HG02943 (cell line): ENCODE results near the gene SMARCA5.
A peak's percentile ranks its signal among the peaks of the same experiment; 100 is the strongest.

Experiments
- ATAC-seq: cut with Tn5 transposase; IDR thresholded peaks from one replicate; pipeline ENCODE4 v1.9.1; 2021; ENCODE audit warnings: mild to moderate bottlenecking, low read depth, moderate library complexity; ENCODE audit not compliant: unreplicated experiment

Gene SMARCA5

GRCh38 chr4:143531788-143532491 lies 18.4 kb downstream of the SMARCA5 start:
- no peak for ATAC-seq

- no peak for ATAC-seq
Observed at GRCh38 chr4:143538979-143539669, 25.6 kb downstream of the SMARCA5 start.

- ATAC-seq = no peak
Observed at GRCh38 chr4:143539670-143540023, 26.1 kb downstream of the SMARCA5 start.

- no peak for ATAC-seq
Observed at GRCh38 chr4:143549928-143550327, 36.4 kb downstream of the SMARCA5 start.

- peak; percentile 35 for ATAC-seq
Observed at GRCh38 chr4:143554728-143555597, 41.5 kb downstream of the SMARCA5 start.

GRCh38 chr4:143555676-143556075 lies 42.2 kb downstream of the SMARCA5 start:
- no peak for ATAC-seq

- no peak for ATAC-seq
Observed at GRCh38 chr4:143558286-143558685, 44.8 kb downstream of the SMARCA5 start.

GRCh38 chr4:143558823-143559756 lies 45.6 kb downstream of the SMARCA5 start:
- ATAC-seq = peak; percentile 92

- no peak for ATAC-seq
Observed at GRCh38 chr4:143559757-143560147, 46.2 kb downstream of the SMARCA5 start.

- no peak for ATAC-seq
Observed at GRCh38 chr4:143564472-143564871, 51.0 kb downstream of the SMARCA5 start.

GRCh38 chr4:143575331-143575730 lies 61.8 kb downstream of the SMARCA5 start:
- no peak for ATAC-seq

GRCh38 chr4:143581331-143581946 lies 67.9 kb downstream of the SMARCA5 start:
- no peak for ATAC-seq

- no peak for ATAC-seq
Observed at GRCh38 chr4:143585548-143585947, 72.0 kb downstream of the SMARCA5 start.

- ATAC-seq = no peak
Observed at GRCh38 chr4:143586080-143586479, 72.6 kb downstream of the SMARCA5 start.

GRCh38 chr4:143587703-143588102 lies 74.2 kb downstream of the SMARCA5 start:
- ATAC-seq = no peak

- no peak for ATAC-seq
Observed at GRCh38 chr4:143597276-143597675, 83.8 kb downstream of the SMARCA5 start.

- no peak for ATAC-seq
Observed at GRCh38 chr4:143598816-143599215, 85.3 kb downstream of the SMARCA5 start.

GRCh38 chr4:143599827-143600226 lies 86.3 kb downstream of the SMARCA5 start:
- ATAC-seq = no peak

GRCh38 chr4:143606480-143606879 lies 93.0 kb downstream of the SMARCA5 start:
- no peak for ATAC-seq
